Activated CD4-positive, alpha-beta T cell treated with anti-CD3 and anti-CD28 coated beads, Interleukin-2, amount 50 U/mL, for 1 hour (primary cell): Measurements from ENCODE around the gene SUGP1.
A peak's percentile ranks its signal among the peaks of the same experiment; 100 is the strongest.

Source experiments
- DNase-seq: peaks from one replicate; pipeline ENCODE4 v3.0.0-alpha.2; 2020

SUGP1 gene

GRCh38 chr19:19341026-19341425 is 20.7 kb upstream of the SUGP1 start:
- DNase-seq = no peak

- no peak for DNase-seq
These were observed 17.8 kb upstream of the SUGP1 start for GRCh38 chr19:19338082-19338481.

GRCh38 chr19:19337120-19337519 is 16.8 kb upstream of the SUGP1 start:
- DNase-seq = no peak

GRCh38 chr19:19336597-19336996 is 16.3 kb upstream of the SUGP1 start:
- DNase-seq = no peak

- no peak for DNase-seq
These were observed 15.3 kb upstream of the SUGP1 start for GRCh38 chr19:19335408-19336158.

- no peak for DNase-seq
These were observed 14.7 kb upstream of the SUGP1 start for GRCh38 chr19:19334989-19335344.

- no peak for DNase-seq
These were observed 14.0 kb upstream of the SUGP1 start for GRCh38 chr19:19334063-19334988.

- DNase-seq = no peak
These were observed 8.8 kb upstream of the SUGP1 start for GRCh38 chr19:19329126-19329525.

- DNase-seq = no peak
These were observed 7.4 kb upstream of the SUGP1 start for GRCh38 chr19:19327672-19328071.

GRCh38 chr19:19324059-19324770 is 3.9 kb upstream of the SUGP1 start:
- DNase-seq = no peak

GRCh38 chr19:19321141-19321577 is 850 bp upstream of the SUGP1 start:
- peak; percentile 6 for DNase-seq

GRCh38 chr19:19319732-19320360 is 463 bp downstream of the SUGP1 start:
- DNase-seq = no peak

GRCh38 chr19:19316082-19316481 is 4.2 kb downstream of the SUGP1 start:
- DNase-seq = no peak

- DNase-seq = no peak
These were observed 4.9 kb downstream of the SUGP1 start for GRCh38 chr19:19315444-19315843.

- DNase-seq = no peak
These were observed 11.9 kb downstream of the SUGP1 start for GRCh38 chr19:19308373-19308772.

GRCh38 chr19:19306191-19306590 is 14.1 kb downstream of the SUGP1 start:
- no peak for DNase-seq

- DNase-seq = no peak
These were observed 14.6 kb downstream of the SUGP1 start for GRCh38 chr19:19305696-19306095.

GRCh38 chr19:19305066-19305465 is 15.2 kb downstream of the SUGP1 start:
- no peak for DNase-seq

- no peak for DNase-seq
These were observed 15.9 kb downstream of the SUGP1 start for GRCh38 chr19:19304186-19304965.

- no peak for DNase-seq
These were observed 16.9 kb downstream of the SUGP1 start for GRCh38 chr19:19303411-19303810.

- no peak for DNase-seq
These were observed 19.7 kb downstream of the SUGP1 start for GRCh38 chr19:19300613-19301012.

GRCh38 chr19:19297759-19298158 is 22.6 kb downstream of the SUGP1 start:
- no peak for DNase-seq
